ENCODE measurements around the gene FLRT1. TPM values are rescaled to one million over a fixed set of nuclear protein-coding genes. Genes with fewer than 3 reads are reported as not detected.

FLRT1 gene
- total and polyA plus RNA-seq, 4 donors = 0.02 to 0.32 (median 0.05) TPM; not detected in 1

DNA sequence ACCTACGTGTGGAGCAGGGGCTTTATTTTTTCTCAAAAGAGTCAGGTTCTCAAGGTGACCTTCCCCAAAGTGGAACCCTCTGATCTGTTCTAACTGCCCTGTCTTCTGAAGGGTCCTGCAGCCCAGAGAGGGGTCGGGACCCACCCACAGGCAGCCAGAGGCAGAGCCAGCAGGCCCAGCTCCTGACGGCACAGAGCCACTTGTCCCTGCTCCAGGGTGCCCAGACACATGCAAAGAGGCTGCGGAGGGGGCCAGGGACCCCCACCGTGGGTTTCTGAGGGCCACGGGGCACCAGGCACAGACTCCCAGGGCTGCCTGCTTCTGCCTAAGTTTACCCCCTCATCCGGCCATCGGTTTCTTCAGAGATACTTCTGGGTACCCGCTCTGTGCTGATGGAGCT is 37.1 kb downstream of the FLRT1 start:
- no peak for TF ChIP-seq JUND (IDR thresholded peaks at IDR 0.05)
- no peak for TF ChIP-seq RAD21 (IDR thresholded peaks at IDR 0.05)
- no peak for TF ChIP-seq HNF4A (conservative IDR thresholded peaks at IDR 0.05)
- TF ChIP-seq, protein P1, sequence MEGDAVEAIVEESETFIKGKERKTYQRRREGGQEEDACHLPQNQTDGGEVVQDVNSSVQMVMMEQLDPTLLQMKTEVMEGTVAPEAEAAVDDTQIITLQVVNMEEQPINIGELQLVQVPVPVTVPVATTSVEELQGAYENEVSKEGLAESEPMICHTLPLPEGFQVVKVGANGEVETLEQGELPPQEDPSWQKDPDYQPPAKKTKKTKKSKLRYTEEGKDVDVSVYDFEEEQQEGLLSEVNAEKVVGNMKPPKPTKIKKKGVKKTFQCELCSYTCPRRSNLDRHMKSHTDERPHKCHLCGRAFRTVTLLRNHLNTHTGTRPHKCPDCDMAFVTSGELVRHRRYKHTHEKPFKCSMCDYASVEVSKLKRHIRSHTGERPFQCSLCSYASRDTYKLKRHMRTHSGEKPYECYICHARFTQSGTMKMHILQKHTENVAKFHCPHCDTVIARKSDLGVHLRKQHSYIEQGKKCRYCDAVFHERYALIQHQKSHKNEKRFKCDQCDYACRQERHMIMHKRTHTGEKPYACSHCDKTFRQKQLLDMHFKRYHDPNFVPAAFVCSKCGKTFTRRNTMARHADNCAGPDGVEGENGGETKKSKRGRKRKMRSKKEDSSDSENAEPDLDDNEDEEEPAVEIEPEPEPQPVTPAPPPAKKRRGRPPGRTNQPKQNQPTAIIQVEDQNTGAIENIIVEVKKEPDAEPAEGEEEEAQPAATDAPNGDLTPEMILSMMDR (IDR thresholded peaks at IDR 0.05; ENCODE audit: low read depth, low read length, missing input control) = no peak
- no peak for TF ChIP-seq NR2F2 (IDR thresholded peaks at IDR 0.05)
- TF ChIP-seq EGR1 (IDR thresholded peaks at IDR 0.05; ENCODE audit: low read depth in 2 of 2) = no peak
- no peak for TF ChIP-seq TAF1 (conservative IDR thresholded peaks at IDR 0.05)
- 93% methylated on average over 9 of the region's 9 CpGs for WGBS
- no peak overlapping the region for H3K4me3 ChIP-seq (ENCODE audit: low read depth in 1 of 3, low read length in 3 of 3)

GRCh38 chr11:64073542-64073941 is 37.8 kb downstream of the FLRT1 start:
- Histone ChIP-seq H3K27ac (ENCODE audit: low read depth in 1 of 2, low read length in 2 of 2) (no peak overlapping the region), H3K36me3 (ENCODE audit: control insufficient read depth in 4 of 4, insufficient read depth in 3 of 4, low read depth in 1 of 4, low read length in 3 of 4) (no peaks in the 10 kb centered on the region), H3K9ac (ENCODE audit: low read depth in 1 of 2, low read length in 2 of 2) (no peak overlapping the region), H3K27me3 (ENCODE audit: control insufficient read depth in 4 of 4, insufficient read depth in 4 of 4, low read length in 3 of 4) (no peaks in the 10 kb centered on the region), H3K4me3 (ENCODE audit: low read depth in 1 of 3, low read length in 3 of 3) (no peak overlapping the region), H3K9me3 (ENCODE audit: control insufficient read depth in 4 of 4, low read length in 3 of 4) (no peaks in the 10 kb centered on the region), H3K4me1 (ENCODE audit: control insufficient read depth in 4 of 4, insufficient read depth in 4 of 4, low read length in 3 of 4) (no peaks in the 10 kb centered on the region)
- no peak for DNase-seq (ENCODE audit: low spot score)
- TF ChIP-seq FOXA2 (IDR thresholded peaks at IDR 0.05) (no peak), TAF1 (conservative IDR thresholded peaks at IDR 0.05) (no peak), NR2F2 (IDR thresholded peaks at IDR 0.05) (no peak), REST (IDR thresholded peaks at IDR 0.05) (no peak), FOXA1 (IDR thresholded peaks at IDR 0.05) (no peak), RXRA (IDR thresholded peaks at IDR 0.05) (no peak), JUND (IDR thresholded peaks at IDR 0.05) (no peak), EGR1 (IDR thresholded peaks at IDR 0.05; ENCODE audit: low read depth in 2 of 2) (no peak), GABPA (IDR thresholded peaks at IDR 0.05 in 1 of 2, conservative IDR thresholded peaks at IDR 0.05 in 1 of 2) (no peak)
- TF ChIP-seq, protein P1 (IDR thresholded peaks at IDR 0.05; ENCODE audit: low read depth, low read length, missing input control) = no peak
- WGBS = 92% methylated on average over 13 of the region's 13 CpGs

More for the DNA sequence above, 37.1 kb downstream of the FLRT1 start:
- Histone ChIP-seq H3K9me3 (ENCODE audit: control insufficient read depth in 4 of 4, low read length in 3 of 4) (no peaks in the 10 kb centered on the region), H3K4me1 (ENCODE audit: control insufficient read depth in 4 of 4, insufficient read depth in 4 of 4, low read length in 3 of 4) (no peaks in the 10 kb centered on the region), H3K27ac (ENCODE audit: low read depth in 1 of 2, low read length in 2 of 2) (no peak overlapping the region), H3K27me3 (ENCODE audit: control insufficient read depth in 4 of 4, insufficient read depth in 4 of 4, low read length in 3 of 4) (no peaks in the 10 kb centered on the region), H3K36me3 (ENCODE audit: control insufficient read depth in 4 of 4, insufficient read depth in 3 of 4, low read depth in 1 of 4, low read length in 3 of 4) (no peaks in the 10 kb centered on the region), H3K9ac (ENCODE audit: low read depth in 1 of 2, low read length in 2 of 2) (no peak overlapping the region)
- no peak for DNase-seq (ENCODE audit: low spot score)
